Ramos (cell line): ENCODE data around the gene SSPN.

Experiments
- in situ Hi-C: fragments of 300-500 bp; cut with MboI; formaldehyde crosslinking; loops from one replicate; pipeline ENCODE4 v1.14.3; 2022; ENCODE audit warnings: low sequenced_read_pairs; ENCODE audit not compliant: unreplicated experiment

SSPN gene, protein sequence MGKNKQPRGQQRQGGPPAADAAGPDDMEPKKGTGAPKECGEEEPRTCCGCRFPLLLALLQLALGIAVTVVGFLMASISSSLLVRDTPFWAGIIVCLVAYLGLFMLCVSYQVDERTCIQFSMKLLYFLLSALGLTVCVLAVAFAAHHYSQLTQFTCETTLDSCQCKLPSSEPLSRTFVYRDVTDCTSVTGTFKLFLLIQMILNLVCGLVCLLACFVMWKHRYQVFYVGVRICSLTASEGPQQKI

DNA sequence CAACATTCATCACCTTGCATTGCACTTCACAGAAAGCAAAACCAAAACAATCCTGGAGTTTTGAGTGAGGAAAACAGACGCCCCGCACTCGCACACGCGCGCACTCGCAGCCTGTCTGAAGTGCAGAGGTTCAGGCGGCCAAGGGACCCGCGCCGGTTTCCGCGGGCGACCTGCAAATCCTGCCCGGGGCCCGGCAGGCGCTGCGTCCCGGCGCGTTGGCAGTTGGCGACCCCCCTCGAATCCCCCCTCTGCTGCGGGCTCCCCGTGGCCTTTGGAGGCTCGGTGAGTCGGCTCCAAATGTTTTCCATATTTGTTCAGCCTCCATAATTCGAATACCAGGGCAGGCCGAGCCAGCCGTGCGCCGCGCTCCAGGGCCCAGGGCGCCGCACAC, at the start of gene SSPN:
Gene SSPN, plus strand, starts transcription at position 324 of the 391 bp plus-strand sequence. CDS start 100 bp downstream, outside the sequence.
- in situ Hi-C loops = no loop called here

DNA sequence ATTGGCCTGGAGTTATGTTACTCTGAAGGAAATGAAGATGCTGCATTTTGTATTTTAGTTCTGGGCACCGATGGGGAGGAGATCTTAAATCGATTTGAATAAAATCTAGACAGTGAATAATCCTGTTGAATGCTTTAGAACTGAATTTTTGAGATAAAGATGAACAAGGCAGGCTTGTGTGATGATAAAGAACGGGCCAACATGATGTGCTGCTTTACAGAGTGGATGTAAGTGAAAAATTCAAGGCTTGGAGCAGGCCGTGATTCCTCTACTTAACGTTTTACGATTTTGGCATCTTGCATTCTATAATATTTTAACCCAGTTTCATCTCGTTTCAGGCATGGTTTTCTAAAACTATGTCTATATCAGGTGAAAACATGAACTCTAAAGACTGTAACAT, 47.1 kb upstream of the SSPN start:
- in situ Hi-C loops = no loop called here

DNA sequence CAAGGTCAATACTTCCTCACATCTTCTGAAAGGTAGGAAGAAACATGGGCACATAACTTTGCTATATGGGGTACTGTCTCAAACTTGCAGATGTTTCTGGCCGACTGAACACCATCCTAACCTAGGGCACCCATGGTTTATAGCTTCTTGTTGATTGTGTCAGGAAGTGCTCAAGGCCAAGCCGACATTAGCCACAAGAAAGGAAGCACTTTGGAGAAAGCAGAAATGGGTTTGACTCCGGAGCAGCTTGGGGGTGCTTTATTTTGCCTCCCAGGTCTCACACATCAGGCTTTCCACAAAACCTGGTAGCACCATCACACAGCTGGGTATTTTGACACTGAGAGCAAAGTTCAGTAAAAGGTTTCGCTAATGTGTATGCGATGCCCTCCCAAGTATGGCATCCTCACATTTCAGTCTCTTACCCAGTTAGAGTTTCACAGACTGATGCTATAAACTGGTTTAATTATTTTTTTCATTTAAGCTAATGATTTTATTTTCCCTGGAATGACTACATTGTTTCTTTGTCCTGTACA, 45.3 kb upstream of the SSPN start:
- in situ Hi-C loops = no loop called here

DNA sequence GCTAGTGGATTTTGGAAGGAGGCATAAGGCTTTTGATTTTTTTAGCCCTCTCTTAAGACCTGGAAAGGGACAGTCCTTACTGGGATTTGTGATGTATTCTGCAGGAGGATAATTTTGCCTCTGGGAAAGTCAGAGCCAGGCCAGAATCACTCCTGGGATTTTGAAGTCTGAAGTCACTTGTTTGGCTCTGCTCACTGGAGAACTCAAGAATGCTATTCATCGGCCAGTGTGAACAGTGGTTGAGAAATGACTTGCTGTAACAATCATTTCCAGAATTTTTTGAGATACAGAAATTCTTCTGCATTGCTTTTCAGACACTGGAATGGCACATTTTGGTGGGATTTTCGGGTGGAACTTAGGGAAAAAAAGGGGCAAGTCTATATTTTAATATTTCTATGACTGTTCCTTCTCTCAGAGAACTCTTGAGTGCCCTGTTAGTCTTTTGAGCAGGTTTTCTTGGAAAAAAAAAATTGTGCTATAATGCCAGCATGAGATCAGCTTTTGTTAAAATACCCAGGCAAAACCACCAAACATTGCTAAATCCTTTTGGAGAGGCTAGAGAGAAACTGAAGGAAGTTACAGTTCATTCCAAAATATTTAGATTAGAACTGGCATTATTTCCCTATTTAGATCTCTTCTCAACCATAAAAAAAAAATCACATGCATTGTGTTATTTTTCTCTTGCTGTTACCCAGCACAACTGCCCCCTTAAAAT, 44.5 kb upstream of the SSPN start:
- in situ Hi-C loops = no loop called here

DNA sequence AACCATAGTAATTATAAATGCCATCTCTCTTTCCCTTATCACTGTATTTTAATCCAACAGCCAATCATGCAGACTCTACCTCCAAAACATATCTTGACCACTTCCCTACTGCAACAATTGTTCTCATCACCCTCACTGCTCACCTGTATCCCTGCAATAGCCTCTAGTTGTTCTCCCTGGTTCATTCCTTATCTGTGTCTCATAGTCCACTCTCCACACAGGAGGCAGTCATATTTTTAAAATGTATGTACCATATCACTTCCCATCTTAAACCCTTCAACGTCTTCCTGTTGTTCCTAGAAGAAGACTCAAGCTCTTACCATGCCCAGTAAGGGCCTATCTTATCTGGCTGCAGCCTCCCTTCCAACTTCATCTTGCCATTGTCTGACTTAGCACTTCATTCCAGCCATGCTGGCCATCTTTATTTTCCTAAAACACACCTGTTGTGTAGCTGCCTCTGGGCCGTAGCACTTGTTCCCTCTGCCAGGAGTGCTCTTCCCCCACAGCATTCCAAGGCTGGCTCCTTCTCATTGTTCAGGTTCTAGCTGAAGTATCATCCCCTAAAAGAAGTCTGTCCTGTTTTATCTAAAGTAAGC, 42.8 kb upstream of the SSPN start:
- in situ Hi-C loops = no loop called here

DNA sequence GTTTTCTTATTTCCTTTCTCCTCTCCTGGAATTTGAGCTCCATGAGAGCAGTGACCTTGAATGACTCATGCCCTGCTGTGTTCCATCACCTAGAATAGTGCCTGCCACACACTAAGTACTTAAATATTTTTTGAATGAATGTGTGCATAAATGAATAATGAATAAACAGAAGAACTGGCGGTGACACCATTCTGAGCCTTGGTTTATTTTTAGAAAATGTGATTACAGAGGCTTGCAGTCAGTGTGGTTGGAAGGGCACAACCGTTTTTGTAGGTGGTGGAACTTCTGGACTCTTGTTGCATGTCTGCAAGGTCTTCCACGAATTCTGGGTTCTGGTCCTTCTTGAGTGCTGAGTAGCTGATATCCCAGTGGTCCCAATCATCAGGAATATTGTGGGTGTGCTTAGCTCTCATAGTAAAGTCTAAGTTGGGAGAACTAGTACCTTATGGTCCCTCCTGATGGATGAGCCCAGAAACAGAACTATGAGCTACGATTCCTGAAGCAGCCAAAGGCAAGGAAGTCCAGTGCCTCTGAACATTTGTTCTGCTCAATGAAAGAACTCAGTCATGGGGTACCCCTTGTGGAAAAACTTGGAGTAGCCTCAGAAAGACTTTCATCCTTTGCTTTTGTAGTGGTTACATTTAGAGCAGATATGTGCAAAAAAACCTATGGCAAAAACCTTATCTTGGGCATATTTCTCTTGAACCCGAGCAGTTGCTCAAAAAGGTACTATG, 41.8 kb upstream of the SSPN start:
- in situ Hi-C loops = no loop called here

DNA sequence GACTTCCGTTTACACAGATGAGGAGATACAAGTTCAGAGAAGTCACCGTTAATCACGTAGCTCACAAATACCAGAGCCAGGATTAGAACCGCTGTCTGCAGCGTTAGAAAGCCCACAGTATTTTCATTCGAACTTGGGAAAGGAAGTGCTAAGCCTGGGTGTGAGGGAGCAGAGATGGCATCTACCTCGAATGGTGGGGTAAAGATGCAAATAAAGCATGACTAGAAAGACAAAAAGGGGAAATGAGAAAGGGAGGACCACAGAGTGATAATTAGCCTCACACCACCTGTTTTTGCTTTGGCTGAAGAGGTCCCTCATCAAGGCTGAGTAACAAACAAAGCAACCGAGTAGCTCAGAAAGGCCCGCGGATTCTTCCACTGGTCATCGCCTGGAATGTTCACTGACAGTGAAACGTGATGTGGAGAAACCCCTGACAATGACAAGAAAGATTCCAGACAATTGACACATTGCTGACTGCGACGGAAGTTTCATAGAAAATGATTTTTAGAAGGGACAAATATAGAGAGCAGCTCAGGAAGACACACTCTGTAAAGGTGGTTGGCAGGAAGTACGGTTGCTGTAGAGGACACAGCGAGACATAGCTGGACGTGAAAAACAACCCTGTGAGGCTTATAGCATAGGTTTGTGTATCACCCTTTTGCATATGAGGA, 39.0 kb upstream of the SSPN start:
- in situ Hi-C loops = no loop called here

DNA sequence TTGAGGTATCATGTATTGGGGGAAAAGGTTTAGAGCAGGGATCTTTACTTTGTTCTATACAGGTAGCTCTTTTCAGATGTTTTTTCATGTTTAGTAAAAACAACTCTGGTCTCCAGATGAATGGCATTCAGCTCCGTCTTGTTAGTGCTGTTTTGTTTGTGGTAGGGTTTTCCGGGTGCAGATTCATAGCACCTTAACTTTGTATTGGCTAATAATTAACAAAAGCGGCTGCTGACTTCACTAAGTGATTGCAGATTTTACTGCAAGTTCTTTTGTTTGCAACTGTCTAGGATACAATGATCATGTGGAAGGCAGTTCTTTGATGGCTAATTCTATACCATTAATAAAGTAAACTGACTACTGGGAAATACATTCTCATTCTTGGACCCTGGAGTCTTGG, 38.4 kb upstream of the SSPN start:
- in situ Hi-C loops = no loop called here

DNA sequence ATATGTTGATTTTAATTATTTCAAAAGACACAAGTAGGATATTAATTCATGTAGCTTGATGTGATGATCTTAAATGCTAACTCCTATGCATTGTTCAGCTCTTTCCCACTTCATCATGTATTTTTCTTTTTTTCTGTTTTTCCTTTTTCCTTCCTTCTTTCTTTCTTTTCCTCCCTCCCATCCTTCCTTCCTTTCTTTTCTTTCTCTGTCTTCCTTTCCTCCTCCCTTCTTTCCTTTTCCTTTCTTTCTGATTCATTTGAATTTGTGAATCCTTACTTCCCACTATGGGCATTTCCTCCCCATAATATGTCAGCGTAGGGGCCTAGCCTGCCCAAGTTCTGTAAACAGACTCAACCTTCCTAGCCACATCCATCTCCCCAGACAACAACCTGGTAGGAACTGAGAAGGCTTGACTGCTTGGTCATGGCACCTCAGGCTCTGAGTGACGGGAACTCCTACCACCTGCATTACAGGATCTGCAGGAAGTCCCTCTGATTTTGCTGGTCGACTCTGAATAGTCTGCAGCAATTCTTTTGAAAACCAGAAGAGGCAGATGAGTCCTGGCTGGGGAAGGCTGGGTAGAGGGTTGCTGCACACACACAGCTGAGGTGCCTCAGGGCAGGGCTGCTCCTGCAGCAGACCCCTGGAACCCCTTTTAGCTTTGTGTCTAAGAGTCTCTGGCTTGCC, 37.2 kb upstream of the SSPN start:
- in situ Hi-C loops = no loop called here

DNA sequence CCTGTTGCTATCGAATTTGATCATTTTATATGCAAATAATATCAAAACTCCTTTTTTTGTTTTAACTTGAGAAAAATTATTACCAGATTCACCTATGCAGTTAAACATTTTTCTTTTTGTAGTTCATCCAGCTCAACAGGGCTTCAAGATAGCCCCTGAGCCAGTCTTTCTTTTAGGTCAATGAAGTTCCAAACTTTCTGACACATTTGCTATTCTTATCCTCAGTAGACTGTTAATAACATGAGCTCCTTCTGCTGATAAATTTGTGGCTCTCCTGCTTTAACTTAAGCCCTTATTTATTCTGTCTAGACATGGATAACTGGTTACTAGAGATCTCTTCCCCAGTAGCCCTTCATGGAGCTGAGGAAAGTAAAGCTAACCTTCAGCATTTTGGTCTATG, 33.2 kb upstream of the SSPN start:
- in situ Hi-C loops = no loop called here

DNA sequence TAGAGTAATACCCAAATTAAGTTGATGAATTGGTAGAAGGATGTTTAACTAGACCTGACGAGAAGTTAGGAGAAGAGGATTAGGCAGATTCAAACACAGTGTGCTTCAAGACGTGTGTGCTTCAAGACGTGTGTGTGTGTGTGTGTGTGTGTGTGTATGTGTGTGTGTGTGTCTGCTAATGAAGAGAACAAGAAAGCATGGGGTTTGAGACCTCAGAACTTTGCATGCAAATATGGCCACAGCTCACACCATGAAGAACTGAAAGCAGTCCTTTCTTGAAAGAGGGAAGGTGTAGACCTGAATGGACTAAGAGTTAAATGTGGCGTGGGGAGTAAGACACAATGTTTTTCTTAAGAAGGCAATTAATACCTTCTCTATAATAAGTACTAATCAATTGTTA, 32.5 kb upstream of the SSPN start:
- in situ Hi-C loops = no loop called here

DNA sequence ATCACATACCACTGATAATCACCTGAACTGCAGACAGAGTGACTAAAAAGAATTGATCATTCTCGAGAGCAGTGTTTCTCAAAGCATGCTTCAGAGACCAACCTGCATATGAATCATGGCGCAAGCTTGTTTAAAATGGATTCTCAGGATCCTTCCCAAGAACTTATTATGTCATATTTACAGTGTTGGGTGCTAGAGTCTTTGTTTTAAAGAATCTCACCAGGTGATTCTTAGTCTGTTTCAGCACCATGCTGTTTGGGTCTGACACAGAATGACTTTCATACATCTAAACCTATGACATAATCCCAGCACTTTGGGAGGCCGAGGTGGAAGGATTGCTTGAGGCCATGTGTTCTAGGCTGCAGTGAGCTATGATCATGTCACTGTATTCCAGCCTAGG, 31.3 kb upstream of the SSPN start:
- in situ Hi-C loops = no loop called here

DNA sequence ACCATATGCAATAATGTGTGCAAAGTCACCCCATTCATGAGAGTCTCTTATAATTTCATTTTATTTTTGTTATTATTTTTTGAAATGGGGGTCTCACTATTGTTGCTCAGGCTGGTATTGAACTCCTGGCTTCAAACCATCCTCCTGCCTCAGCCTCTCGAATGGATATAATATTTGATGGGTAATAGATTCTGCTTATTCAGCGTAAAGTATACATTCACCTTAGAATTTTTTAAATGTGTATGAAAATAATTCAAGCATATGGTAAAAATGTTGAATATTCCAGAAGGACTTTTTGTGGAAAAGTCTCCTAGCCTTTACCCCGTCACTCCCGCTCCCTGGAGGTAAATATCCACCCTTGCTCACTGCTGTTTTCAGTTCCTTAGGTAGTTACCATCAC, 23.4 kb upstream of the SSPN start:
- in situ Hi-C loops = no loop called here

DNA sequence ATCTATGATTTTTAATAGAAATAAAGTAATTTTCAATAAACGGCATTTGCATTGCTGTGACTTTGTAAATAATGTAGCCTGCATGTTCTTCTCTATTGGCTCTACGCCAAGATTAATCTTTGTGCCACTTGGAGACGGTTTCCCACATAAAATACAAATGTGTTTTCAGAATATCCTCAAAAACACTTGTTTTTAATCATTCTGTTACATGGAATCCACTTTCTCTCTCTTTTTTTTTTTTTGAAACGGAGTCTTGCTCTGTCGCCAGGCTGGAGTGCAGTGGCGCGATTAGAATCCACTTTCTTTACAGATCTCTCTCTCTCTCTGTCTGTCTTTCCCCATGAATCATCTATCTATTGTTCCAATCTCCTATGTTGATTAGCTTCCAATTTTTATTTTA, 22.8 kb upstream of the SSPN start:
- in situ Hi-C loops = no loop called here

DNA sequence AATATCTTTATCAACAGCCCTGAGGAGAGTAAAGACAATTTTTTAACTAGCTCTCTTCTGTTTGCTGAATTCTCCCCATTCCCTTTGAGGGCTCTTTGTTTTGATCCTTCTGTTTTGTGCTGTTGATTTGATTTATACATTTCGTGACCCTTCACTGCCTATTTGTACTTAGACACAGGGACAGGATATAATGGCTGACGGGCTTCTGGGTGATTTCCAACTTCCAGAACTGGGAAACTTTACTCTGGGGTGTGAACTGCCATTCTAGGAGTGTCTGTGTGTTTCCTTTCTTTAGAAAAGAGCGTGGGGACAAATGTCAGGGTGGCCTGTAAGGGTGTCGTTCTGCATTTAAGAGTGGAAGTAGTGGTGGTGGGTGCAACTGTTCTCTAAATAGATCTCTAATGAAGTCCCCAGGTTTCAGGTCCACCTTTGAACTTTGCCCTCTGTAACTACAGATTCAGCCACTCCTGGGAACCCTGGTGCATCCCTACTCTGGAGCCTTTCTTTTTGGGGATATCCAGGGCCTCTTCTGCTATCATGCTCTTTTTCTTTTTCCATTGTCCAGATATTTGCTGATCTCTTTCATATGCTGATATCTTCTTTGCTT, 22.3 kb upstream of the SSPN start:
- in situ Hi-C loops = no loop called here

DNA sequence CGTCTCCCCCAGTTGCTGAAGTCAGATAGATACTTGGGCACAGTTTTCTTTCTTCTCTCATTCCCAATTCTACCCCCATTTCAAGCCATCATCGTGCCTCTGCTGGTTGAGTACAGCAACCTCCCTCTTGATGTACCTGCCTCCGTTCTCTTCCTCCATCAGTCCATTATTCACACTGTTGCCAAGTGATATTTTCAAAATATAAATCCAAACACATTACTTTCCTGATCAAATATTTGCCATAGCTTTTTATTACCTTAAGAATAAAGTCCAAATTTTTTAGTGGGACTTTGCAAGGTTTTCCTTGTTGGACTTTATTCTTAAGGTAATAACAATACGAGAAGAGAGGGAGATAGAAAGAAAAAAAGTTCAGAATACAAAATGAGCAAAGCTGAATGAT, 18.6 kb upstream of the SSPN start:
- in situ Hi-C loops = no loop called here

DNA sequence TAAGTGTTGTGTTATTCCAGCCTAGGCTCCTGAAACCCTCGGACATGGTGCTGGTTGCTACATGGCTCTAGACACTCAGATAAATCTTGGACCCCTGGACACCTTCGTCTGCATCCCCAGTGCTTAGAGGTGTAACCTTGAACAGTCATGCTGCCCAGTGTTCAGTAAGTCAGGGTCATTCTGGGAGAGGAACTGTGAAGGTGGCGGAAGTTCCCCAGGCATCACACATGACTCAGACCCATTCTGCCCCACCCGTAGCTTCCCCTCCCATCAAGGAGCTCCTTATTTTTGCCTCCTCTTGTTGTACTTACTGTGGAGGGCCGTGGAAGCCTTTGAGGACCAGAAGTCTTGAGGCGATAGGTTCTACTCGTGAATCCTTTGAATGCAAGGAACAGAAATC, 18.1 kb upstream of the SSPN start:
- in situ Hi-C loops = no loop called here

DNA sequence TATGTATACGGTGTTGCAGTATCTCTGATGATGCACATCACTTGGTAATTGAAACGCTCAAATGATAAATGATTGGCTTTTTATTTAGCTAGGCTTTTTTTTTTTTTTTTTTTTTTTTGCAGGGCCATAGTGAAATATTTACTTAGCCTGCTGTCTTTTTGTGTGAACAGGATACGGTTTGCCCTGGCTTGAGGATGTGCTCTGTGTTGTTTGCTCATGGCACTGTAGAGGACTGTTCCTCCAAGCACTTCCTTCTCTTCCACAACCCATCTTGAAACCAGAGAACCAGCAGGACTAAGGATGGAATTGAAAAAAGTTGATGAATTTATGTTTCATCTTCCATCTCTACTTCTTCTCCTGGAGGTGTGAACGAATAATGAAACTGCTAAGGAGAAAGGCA, 15.5 kb upstream of the SSPN start:
- in situ Hi-C loops = no loop called here

DNA sequence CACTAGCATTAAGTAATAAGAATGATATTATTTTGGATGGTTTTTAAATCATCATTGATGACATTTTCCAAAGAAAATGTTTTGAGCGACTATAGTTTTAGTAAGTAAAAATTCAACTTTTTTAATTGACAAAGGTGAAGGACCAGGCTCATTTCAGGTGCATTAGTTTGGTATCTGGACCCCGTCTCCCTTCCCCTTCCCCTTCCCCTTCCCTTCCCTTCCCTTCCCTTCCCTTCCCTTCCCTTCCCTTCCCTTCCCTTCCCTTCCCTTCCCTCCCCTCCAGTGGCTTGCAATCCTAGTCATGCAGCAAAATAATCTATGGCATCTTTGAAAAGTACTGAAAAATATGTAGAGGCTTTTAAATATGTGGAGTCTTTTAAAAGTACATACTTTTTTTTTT, 13.0 kb upstream of the SSPN start:
- in situ Hi-C loops = no loop called here
